GM19372 (cell line): ENCODE data around the gene THRB.

Experiments used
- ATAC-seq: cut with Tn5 transposase; IDR thresholded peaks from one replicate; pipeline ENCODE4 v1.9.1; 2021; ENCODE audit warnings: mild to moderate bottlenecking, low read depth, moderate library complexity; ENCODE audit not compliant: unreplicated experiment

Gene THRB

GRCh38 chr3:24359645-24360462, 134.8 kb downstream of the THRB start:
- no peak for ATAC-seq

GRCh38 chr3:24359102-24359501, 135.5 kb downstream of the THRB start:
- no peak for ATAC-seq

DNA sequence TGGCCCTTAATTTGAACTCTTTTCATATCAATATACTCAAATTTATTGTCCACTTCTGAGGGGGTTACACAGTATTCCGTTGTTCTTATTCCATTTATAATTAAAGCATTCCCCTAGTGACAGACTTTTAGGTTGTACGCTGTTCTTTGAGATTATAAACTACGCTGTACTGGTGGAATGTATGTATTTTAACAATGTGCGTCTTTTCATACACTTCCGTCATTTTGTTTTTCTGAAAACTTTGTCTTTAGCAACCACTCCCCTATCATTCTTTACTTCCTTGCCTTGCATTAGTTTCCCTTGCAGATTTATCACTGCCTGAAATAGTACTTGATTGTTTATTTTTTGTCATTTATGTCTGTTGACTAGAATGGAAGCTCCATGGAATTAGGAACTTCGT, 137.0 kb downstream of the THRB start:
- no peak for ATAC-seq

GRCh38 chr3:24355806-24356205, 138.8 kb downstream of the THRB start:
- no peak for ATAC-seq

DNA sequence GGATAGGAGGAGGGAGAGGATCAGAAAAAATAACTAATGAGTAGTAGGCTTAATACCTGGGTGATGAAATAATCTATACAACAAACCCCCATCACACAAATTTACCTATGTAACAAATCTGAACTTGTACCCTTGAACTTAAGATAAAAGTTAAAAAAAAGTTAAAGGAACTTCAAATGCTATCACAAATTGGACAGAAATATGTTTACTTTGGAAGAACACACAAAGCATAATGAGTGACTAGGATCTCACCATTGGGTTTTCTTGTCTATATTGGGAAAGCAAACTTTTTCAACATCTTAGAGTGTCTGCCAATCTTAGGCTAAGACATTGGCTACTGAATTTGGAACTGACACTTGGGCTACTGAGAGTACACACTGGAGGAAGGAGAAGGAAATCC, 140.4 kb downstream of the THRB start:
- no peak for ATAC-seq

GRCh38 chr3:24352893-24353553, 141.6 kb downstream of the THRB start:
- ATAC-seq = no peak

GRCh38 chr3:24351779-24352469, 142.7 kb downstream of the THRB start:
- no peak for ATAC-seq

DNA sequence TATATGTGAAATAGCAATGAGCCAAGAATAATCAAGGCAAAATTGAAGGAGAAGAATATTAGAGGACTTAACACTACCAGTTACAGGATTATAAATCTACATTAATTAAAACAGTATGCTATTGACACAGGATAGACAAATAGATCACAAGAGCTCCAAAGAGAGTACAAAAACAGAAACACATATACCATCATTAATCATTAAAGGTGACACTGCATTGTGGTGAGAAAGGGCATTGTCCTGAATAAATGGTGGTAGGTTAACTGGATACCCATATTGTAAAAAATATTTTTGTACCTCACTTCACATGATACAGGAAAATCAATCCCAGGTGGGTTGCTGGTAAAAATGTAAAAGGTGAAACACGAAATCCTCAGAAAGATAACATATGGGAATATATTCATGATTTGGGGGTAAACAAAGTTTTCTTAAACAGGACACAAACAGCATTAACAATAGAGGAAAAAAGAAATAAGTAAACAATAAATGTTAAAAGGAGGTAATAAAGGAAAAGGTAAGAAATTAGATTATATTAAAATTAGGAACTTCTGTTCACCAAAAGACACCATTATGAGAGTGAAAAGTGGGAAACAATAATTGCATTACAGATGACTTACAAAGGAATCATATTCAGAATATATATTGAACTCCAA, 145.2 kb downstream of the THRB start:
- ATAC-seq = no peak

GRCh38 chr3:24348348-24348747, 146.3 kb downstream of the THRB start:
- ATAC-seq = no peak

DNA sequence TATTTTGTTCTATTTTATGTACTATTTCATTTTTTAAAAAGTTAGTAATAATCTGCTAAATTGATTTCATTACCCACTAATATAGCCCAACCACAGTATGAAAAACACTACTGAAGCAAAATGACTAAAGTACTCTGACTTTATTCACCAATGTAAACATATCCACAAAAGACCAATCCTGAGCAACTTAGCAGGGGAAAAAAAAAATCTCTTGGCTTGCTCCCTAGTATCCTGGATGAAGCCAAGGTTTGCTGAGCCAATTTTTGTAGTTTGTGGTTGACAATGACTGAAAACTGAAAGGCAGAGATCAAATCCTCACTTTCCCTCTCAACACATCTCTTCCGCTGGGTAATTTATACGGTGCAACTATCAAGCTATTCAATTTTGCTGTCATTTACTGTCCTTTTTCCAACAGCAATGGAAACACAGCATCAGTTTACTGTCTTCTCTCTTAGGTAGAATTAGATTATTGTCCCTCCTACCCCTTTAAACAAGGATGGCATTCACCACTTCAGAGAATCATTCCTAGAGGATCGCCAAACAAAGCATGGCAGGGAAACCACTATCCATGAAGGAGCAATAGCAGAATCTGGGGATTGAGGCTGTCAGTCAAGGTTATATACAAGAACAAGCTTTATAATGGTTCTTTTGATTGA, 149.7 kb downstream of the THRB start:
- no peak for ATAC-seq

DNA sequence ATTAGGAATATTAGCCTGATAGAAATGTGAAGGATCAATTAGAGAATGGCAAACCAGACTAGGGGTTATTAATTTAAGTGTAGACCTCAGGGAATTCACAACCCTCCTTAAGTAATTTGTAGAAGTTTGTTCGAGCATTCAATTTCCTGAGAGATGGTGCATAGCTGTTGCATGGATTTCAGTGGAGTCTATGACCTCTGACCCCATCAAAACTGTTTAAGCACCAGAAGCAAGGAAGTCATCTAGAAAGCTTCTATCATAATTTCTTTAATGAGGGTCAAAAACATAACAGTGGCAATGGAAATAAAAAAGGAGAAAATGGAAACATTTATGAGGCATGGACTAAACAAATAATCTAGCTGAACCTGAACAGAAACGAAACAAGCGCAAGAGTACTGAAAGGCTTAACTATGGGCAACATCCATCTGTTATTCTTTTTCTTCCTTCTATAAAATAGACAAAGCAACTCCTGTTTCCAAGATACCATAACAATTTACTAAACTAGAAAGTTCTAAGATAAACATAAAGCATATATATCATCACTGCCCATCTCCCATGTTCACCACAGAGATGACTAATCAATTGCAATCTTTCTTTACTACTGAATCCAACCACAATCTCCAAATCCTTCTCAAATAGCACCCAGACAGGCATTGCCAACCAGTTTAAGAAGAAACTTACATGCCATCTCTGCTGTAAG, 151.4 kb downstream of the THRB start:
- no peak for ATAC-seq

- no peak for ATAC-seq
These were observed 152.4 kb downstream of the THRB start for GRCh38 chr3:24342275-24342674.

GRCh38 chr3:24341668-24342067, 153.0 kb downstream of the THRB start:
- no peak for ATAC-seq

DNA sequence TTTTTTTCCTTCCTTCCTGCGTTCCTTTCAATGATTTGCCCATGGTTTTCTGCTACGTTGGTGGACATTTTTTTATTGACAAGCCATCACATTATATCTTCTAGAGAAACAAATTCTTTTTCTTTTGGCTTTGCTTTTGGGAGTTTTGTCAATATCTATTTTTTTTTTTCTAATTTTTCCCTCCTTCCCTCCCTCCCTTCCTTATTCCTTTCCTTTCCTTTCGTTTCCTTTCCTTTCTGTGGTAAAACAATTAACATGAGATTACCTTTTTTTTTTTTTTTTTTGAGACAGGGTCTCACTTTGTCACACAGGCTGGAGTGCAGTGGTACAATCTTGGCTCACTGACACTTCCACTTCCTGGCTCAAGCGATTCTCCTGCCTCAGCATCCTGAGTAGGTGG, 153.7 kb downstream of the THRB start:
- ATAC-seq = no peak

DNA sequence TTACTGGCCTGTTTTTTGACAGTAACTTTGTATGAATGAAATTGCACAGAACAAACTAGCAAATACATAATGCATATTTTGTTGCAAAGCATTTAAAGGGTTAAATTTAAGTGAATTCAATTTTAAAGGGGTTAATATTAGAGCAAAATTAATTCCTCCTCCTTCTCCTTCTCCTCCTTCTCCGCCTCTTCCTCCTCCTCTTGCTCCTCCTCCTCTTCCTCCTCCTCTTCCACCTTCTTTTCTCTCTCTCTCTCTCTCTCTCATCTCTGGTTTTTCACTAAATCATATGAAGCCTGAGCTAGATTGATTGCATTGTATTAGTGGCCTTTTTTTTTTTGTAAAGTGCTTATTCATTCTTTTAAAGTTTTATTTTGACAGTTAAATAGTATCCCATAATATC, 154.5 kb downstream of the THRB start:
- no peak for ATAC-seq

- no peak for ATAC-seq
These were observed 155.3 kb downstream of the THRB start for GRCh38 chr3:24339266-24339825.

- no peak for ATAC-seq
These were observed 156.1 kb downstream of the THRB start for GRCh38 chr3:24338409-24339130.

DNA sequence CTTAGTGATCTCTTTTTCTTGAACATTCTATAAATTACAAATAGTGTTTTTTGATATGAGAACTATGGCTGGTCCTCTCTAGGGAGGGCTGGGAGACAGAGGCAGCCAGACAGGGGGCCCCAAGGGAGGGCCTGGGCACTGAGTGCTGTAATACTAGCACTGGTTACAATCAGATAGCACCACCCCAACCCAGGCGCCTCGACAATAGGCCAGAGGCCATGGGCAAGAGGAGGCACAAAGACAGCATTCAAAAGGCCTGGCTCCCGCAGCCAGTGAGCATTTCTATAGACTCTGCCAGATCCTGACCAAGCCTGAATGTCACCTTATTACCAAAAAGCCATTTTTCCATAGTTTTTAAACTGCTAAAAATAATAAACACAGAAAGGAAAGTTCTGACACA, 158.5 kb downstream of the THRB start:
- ATAC-seq = no peak

- ATAC-seq = no peak
These were observed 162.6 kb downstream of the THRB start for GRCh38 chr3:24332092-24332491.
